Measurements from ENCODE around the gene NOTCH3. TPM values are rescaled to one million over a fixed set of nuclear protein-coding genes. Genes with fewer than 3 reads are reported as not detected.

The NOTCH3 gene
- total and polyA plus RNA-seq, 2 of the 8 experiments (the other 6 are each of a cell fraction or from before 2014, with no cell fraction given): 37.5 to 107 TPM

DNA sequence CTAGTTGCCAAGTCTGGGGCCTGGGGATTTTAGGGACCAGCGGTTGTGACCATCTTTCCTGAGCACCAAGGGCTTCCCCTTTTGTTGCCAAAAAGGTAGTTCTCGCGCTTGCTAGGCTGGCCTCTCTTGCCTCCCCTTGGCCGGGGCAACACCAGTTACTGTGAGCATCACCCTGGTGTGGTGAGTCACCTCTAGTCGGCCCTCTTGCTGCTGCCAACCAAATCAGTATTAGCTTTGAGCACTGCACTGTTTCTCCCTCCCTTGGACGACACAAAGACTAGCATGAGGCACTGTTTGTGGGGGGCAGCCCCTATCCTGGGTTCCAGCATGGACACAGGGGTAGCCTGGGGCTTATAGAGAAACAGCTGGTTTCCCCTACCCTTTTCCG is 86.6 kb downstream of the NOTCH3 start:
- H3K4me1 ChIP-seq (replicated peaks in 1 of 4; ENCODE audit: control insufficient read depth in 3 of 4, insufficient read depth in 4 of 4, low read length in 3 of 4): no peaks in the 10 kb centered on the region
- no peak for TF ChIP-seq GABPA (IDR thresholded peaks at IDR 0.05; ENCODE audit: borderline replicate concordance, insufficient read depth, low read length)
- TF ChIP-seq TBP (IDR thresholded peaks at IDR 0.05; ENCODE audit: low read depth, low read length): no peak
- TF ChIP-seq CHD2 (IDR thresholded peaks at IDR 0.05; ENCODE audit: low read length): no peak
- no peak for TF ChIP-seq RFX5 (IDR thresholded peaks at IDR 0.05; ENCODE audit: borderline replicate concordance, low read depth, low read length)
- no peak for TF ChIP-seq RAD21 (IDR thresholded peaks at IDR 0.05 in 1 of 2, conservative IDR thresholded peaks at IDR 0.05 in 1 of 2; ENCODE audit: low read depth in 2 of 2, low read length in 2 of 2)
- TF ChIP-seq BCL11A (IDR thresholded peaks at IDR 0.05; ENCODE audit: low read depth in 2 of 2, low read length in 2 of 2): no peak
- no peak for TF ChIP-seq CHD1 (IDR thresholded peaks at IDR 0.05; ENCODE audit: low read depth, low read length)
- TF ChIP-seq EP300 (IDR thresholded peaks at IDR 0.05; ENCODE audit: borderline replicate concordance in 1 of 2, low read depth in 2 of 2, low read length in 2 of 2): no peak
- TF ChIP-seq YY1 (IDR thresholded peaks at IDR 0.05; ENCODE audit: low read depth, low read length): no peak
- TF ChIP-seq CEBPB (IDR thresholded peaks at IDR 0.05; ENCODE audit: low read depth, low read length): no peak
- TF ChIP-seq EGR1 (IDR thresholded peaks at IDR 0.05; ENCODE audit: borderline replicate concordance, low read depth, low read length): no peak

More for the DNA sequence above, 86.6 kb downstream of the NOTCH3 start:
- H4K8ac ChIP-seq (ENCODE audit: extremely low read depth, insufficient read depth, low read length): no peak overlapping the region
- no peak overlapping the region for H2BK20ac ChIP-seq (ENCODE audit: low read length)
- no peak overlapping the region for H3K4me3 ChIP-seq (ENCODE audit: extremely low read depth in 1 of 4, insufficient read depth in 2 of 4, low read depth in 3 of 4, low read length in 4 of 4)
- H3K27ac ChIP-seq (ENCODE audit: low read depth, low read length): no peak overlapping the region
- H3K23me2 ChIP-seq (ENCODE audit: low read depth, low read length): no peaks in the 10 kb centered on the region
- no peaks in the 10 kb centered on the region for H3K79me1 ChIP-seq (ENCODE audit: low read depth, low read length)
- POLR2A ChIA-PET (ENCODE audit: partially characterized antibody): interaction anchor here (0.9 to 7.9 kb wide), 5 partner anchors 11 to 265 kb away, joined by 4 to 67 read pairs (median 5); partner anchors contain the start of gene AKAP8
- no peaks in the 10 kb centered on the region for H3K79me2 ChIP-seq (ENCODE audit: control insufficient read depth in 1 of 2, insufficient read depth in 2 of 2, low read length in 2 of 2)
- H3K23ac ChIP-seq (ENCODE audit: insufficient read length): no peak overlapping the region
- no peak overlapping the region for H3K4me2 ChIP-seq (ENCODE audit: insufficient read depth in 1 of 2, low read depth in 2 of 2, low read length in 2 of 2)
- H2BK5ac ChIP-seq (ENCODE audit: low read depth, low read length): no peak overlapping the region
- peaks cover 28 to 81% (median 65%) of the 10 kb centered on the region in 4 experiments for H3K36me3 ChIP-seq (ENCODE audit: control insufficient read depth in 2 of 4, insufficient read depth in 4 of 4, low read length in 3 of 4)
- H3K56ac ChIP-seq (replicated peaks; ENCODE audit: insufficient read length, low read depth, low read length): no peak overlapping the region
- peaks cover 4 to 5% of the 10 kb centered on the region in 2 experiments; a peak in 1 of 4 replicates for H3K9me3 ChIP-seq (ENCODE audit: insufficient read depth in 2 of 2, low read depth in 1 of 2, low read length in 1 of 2)
- CTCF ChIA-PET (ENCODE audit: partially characterized antibody): interaction anchor here (0.9 to 4.5 kb wide), 4 partner anchors 8 to 69 kb away, joined by 3 to 37 read pairs (median 4); no protein-coding TSS in a partner anchor
- no peak overlapping the region for H2AK5ac ChIP-seq (ENCODE audit: low read depth, low read length)
- H2BK120ac ChIP-seq (replicated peaks; ENCODE audit: low read depth, low read length): no peak overlapping the region
- no peak overlapping the region for H2BK15ac ChIP-seq (ENCODE audit: low read length)
- 93% methylated on average over 7 of the region's 7 CpGs; no CpG with 5 or more reads in 1 of the 2 experiments for WGBS, 2 experiments (ENCODE audit: extremely low coverage in 1 of 2, insufficient coverage in 1 of 2, insufficient read length in 1 of 2, insufficient replicate concordance in 2 of 2, low coverage in 1 of 2, low lambda C conversion rate in 2 of 2, missing lambda C conversion rate in 1 of 2)
- no peak overlapping the region for H3K9ac ChIP-seq (replicated peaks in 1 of 4; ENCODE audit: extremely low read depth in 1 of 4, low read depth in 3 of 4, low read length in 3 of 4)
- no peak overlapping the region for H2AFZ ChIP-seq (ENCODE audit: low read length)
- H4K91ac ChIP-seq (replicated peaks; ENCODE audit: insufficient read length, low read length): no peak overlapping the region
- no peak overlapping the region for H3K14ac ChIP-seq (ENCODE audit: insufficient read length)
- H3K27me3 ChIP-seq (replicated peaks in 1 of 4; ENCODE audit: control insufficient read depth in 3 of 4, extremely low read depth in 1 of 4, insufficient read depth in 3 of 4, low read length in 3 of 4): no peaks in the 10 kb centered on the region
- no peak overlapping the region for H2BK12ac ChIP-seq (ENCODE audit: low read depth, low read length)
- H3K18ac ChIP-seq (ENCODE audit: extremely low read depth, low read length): no peak overlapping the region
- DNase-seq (ENCODE audit: low read depth in 1 of 2, low spot score in 2 of 2) (no peak), FAIRE-seq (no peak)
- no peak overlapping the region for H4K5ac ChIP-seq (ENCODE audit: insufficient read length, low read depth, low read length)
- H4K20me1 ChIP-seq (replicated peaks in 1 of 2; ENCODE audit: control insufficient read depth in 1 of 2, insufficient read depth in 2 of 2, low read length in 2 of 2): peaks cover 2 to 11% of the 10 kb centered on the region in 2 experiments
- no peak overlapping the region for H3K4ac ChIP-seq (replicated peaks; ENCODE audit: insufficient read length, low read depth, low read length)

All from H1 (cell line).